H9 (cell line): ENCODE data around the gene TPCN2. TPM values are rescaled to one million over a fixed set of nuclear protein-coding genes. Genes with fewer than 3 reads are reported as not detected.

Source experiments
- DNase-seq: peaks from one replicate; pipeline ENCODE4 v3.0.0-alpha.2; 2017
- H2AFZ ChIP-seq: one replicate; pipeline ENCODE4 v1.6.1; 2013; ENCODE audit warnings: mild to moderate bottlenecking, low read length, control low read depth, moderate library complexity
- H2AK5ac ChIP-seq: 2 replicates; pipeline ENCODE4 v1.6.1; 2013; ENCODE audit warnings: low read length, control low read depth, mixed read lengths; ENCODE audit not compliant: insufficient read length
- H2BK120ac ChIP-seq: one replicate; pipeline ENCODE4 v1.6.1; 2013; ENCODE audit warnings: low read depth, mild to moderate bottlenecking, low read length, control low read depth, inconsistent platforms; ENCODE audit not compliant: poor library complexity, severe bottlenecking
- H2BK12ac ChIP-seq: 2 replicates; pipeline ENCODE4 v1.6.1; 2013; ENCODE audit warnings: low read length, control low read depth, mixed read lengths, low read depth; ENCODE audit not compliant: insufficient read length
- H2BK15ac ChIP-seq: 2 replicates; pipeline ENCODE4 v1.6.1; 2013; ENCODE audit warnings: low read depth, low read length, control low read depth
- H2BK20ac ChIP-seq: one replicate; pipeline ENCODE4 v1.6.1; 2013; ENCODE audit warnings: low read depth, mild to moderate bottlenecking, low read length, control low read depth, inconsistent platforms; ENCODE audit not compliant: poor library complexity, severe bottlenecking
- H2BK5ac ChIP-seq: 2 replicates; pipeline ENCODE4 v1.6.1; 2013; ENCODE audit warnings: low read length, control low read depth, mixed read lengths; ENCODE audit not compliant: insufficient read length
- H3K14ac ChIP-seq: 2 replicates; pipeline ENCODE4 v1.6.1; 2013; ENCODE audit warnings: low read length, control low read depth; ENCODE audit not compliant: insufficient read depth
- H3K18ac ChIP-seq: 2 replicates; pipeline ENCODE4 v1.6.1; 2013; ENCODE audit warnings: low read depth, mild to moderate bottlenecking, mixed read lengths, low read length, control low read depth; ENCODE audit not compliant: insufficient read length
- H3K23ac ChIP-seq: 2 replicates; pipeline ENCODE4 v1.6.1; 2013; ENCODE audit warnings: low read length, control low read depth, mixed read lengths, low read depth; ENCODE audit not compliant: insufficient read length
- H3K23me2 ChIP-seq: 2 replicates; pipeline ENCODE4 v1.6.1; 2013; ENCODE audit warnings: low read depth, mild to moderate bottlenecking, mixed read lengths, low read length, control low read depth; ENCODE audit not compliant: insufficient read length, poor library complexity, severe bottlenecking
- H3K27ac ChIP-seq: 2 replicates; pipeline ENCODE4 v1.5.1; 2013; ENCODE audit warnings: low read length, control low read depth, mixed read lengths, low read depth; ENCODE audit not compliant: insufficient read length
- H3K27me3 ChIP-seq: 2 replicates; pipeline ENCODE4 v1.6.1; 2013; ENCODE audit warnings: low read length, control low read depth, inconsistent platforms; ENCODE audit not compliant: insufficient read depth
- H3K4ac ChIP-seq: 2 replicates; pipeline ENCODE4 v1.6.1; 2013; ENCODE audit warnings: low read depth, mild to moderate bottlenecking, control low read depth, inconsistent platforms, low read length, moderate library complexity
- H3K4me1 ChIP-seq: 2 replicates; pipeline ENCODE4 v1.6.1; 2013; ENCODE audit warnings: low read length, control low read depth, inconsistent platforms; ENCODE audit not compliant: insufficient read depth
- H3K4me2 ChIP-seq: 2 replicates; pipeline ENCODE4 v1.6.1; 2013; ENCODE audit warnings: low read length, control low read depth, mixed read lengths; ENCODE audit not compliant: insufficient read length, insufficient read depth
- H3K56ac ChIP-seq: 2 replicates; pipeline ENCODE4 v1.6.1; 2013; ENCODE audit warnings: low read depth, mild to moderate bottlenecking, mixed read lengths, low read length, control low read depth; ENCODE audit not compliant: insufficient read length
- H3K79me1 ChIP-seq: 2 replicates; pipeline ENCODE4 v1.6.1; 2013; ENCODE audit warnings: low read depth, mild to moderate bottlenecking, moderate library complexity, low read length, control low read depth, inconsistent platforms; ENCODE audit not compliant: insufficient read depth, poor library complexity, severe bottlenecking
- H3K79me2 ChIP-seq: 2 replicates; pipeline ENCODE4 v1.6.1; 2013; ENCODE audit warnings: low read length, control low read depth, inconsistent platforms; ENCODE audit not compliant: insufficient read depth
- H3K9ac ChIP-seq: 2 replicates; pipeline ENCODE4 v1.6.1; 2013; ENCODE audit warnings: low read length, control low read depth, mixed read lengths; ENCODE audit not compliant: insufficient read length; ENCODE audit errors: extremely low read depth
- H3K9me3 ChIP-seq: one replicate; pipeline ENCODE4 v1.6.1; 2013; ENCODE audit warnings: low read depth, low read length, inconsistent platforms; ENCODE audit not compliant: control insufficient read depth
- H3T11ph ChIP-seq: one replicate; pipeline ENCODE4 v1.6.1; 2013; ENCODE audit warnings: mild to moderate bottlenecking, low read length, control low read depth, inconsistent platforms
- H4K20me1 ChIP-seq: one replicate; pipeline ENCODE4 v1.6.1; 2013; ENCODE audit not compliant: control insufficient read depth, insufficient read length, insufficient read depth
- H4K5ac ChIP-seq: 2 replicates; pipeline ENCODE4 v1.6.1; 2013; ENCODE audit warnings: low read depth, mild to moderate bottlenecking, mixed read lengths, low read length, control low read depth; ENCODE audit not compliant: insufficient read length
- H4K8ac ChIP-seq: replicated peaks from 2 replicates; pipeline ENCODE4 v1.6.1; 2013; ENCODE audit warnings: low read length, control low read depth, mixed read lengths, low read depth; ENCODE audit not compliant: insufficient read length
- H4K91ac ChIP-seq: 2 replicates; pipeline ENCODE4 v1.6.1; 2013; ENCODE audit warnings: low read depth, mild to moderate bottlenecking, moderate library complexity, mixed read lengths, low read length, control low read depth; ENCODE audit not compliant: insufficient read length
- H3K27ac Mint-ChIP-seq, 3 experiments: 2 replicates in 2 of 3; 3 replicates in 1 of 3; pipeline ENCODE4 v1.8.0; 2020 to 2021; ENCODE audit warnings: mixed read lengths in 3 of 3, mild to moderate bottlenecking in 1 of 3, moderate library complexity in 1 of 3
- H3K27me3 Mint-ChIP-seq: 2 replicates; pipeline ENCODE4 v1.8.0; 2021; ENCODE audit warnings: low read depth, mild to moderate bottlenecking, moderate library complexity, mixed read lengths
- H3K36me3 Mint-ChIP-seq, 3 experiments: 2 replicates in 2 of 3; 3 replicates in 1 of 3; pipeline ENCODE4 v1.8.0; 2020 to 2021; ENCODE audit warnings: low read depth in 3 of 3, mixed read lengths in 3 of 3; ENCODE audit not compliant: insufficient read depth in 1 of 3
- H3K4me1 Mint-ChIP-seq, 2 experiments: 2 replicates each; pipeline ENCODE4 v1.8.0; 2020; ENCODE audit warnings: mixed read lengths in 2 of 2
- H3K4me3 Mint-ChIP-seq, 2 experiments: 2 replicates in 1 of 2; 3 replicates in 1 of 2; pipeline ENCODE4 v1.8.0; 2020 to 2021; ENCODE audit warnings: mild to moderate bottlenecking in 2 of 2, mixed read lengths in 2 of 2, moderate library complexity in 1 of 2
- H3K9me3 Mint-ChIP-seq, 2 experiments: 2 replicates in 1 of 2; 3 replicates in 1 of 2; pipeline ENCODE4 v1.8.0; 2020; ENCODE audit warnings: mild to moderate bottlenecking in 2 of 2, mixed read lengths in 2 of 2, moderate library complexity in 1 of 2
- CTCF ChIP-seq: fragments of 200-600 bp; sonication (generic); conservative IDR thresholded peaks from 3 replicates; pipeline ENCODE4 v1.8.0; 2021; ENCODE audit warnings: antibody characterized with exemption, mild to moderate bottlenecking
- WGBS: extraction: QIAGEN DNeasy Blood & Tissue Kit; methylation state at CpG from one replicate; pipeline ENCODE4 v1.1.7; 2013; ENCODE audit warnings: missing lambda C conversion rate, low lambda C conversion rate, mixed read lengths; ENCODE audit not compliant: insufficient read length; ENCODE audit errors: extremely low coverage; 5-methylcytosine and 5-hydroxymethylcytosine counted together
- total RNA-seq: library from RNA; stranded (reverse); gene quantifications from 2 replicates; pipeline ENCODE4 v1.2.1, GENCODE V29; 2021

The TPCN2 gene
- total RNA-seq, 1 experiment from 2014 or later, result 16.8 TPM

DNA sequence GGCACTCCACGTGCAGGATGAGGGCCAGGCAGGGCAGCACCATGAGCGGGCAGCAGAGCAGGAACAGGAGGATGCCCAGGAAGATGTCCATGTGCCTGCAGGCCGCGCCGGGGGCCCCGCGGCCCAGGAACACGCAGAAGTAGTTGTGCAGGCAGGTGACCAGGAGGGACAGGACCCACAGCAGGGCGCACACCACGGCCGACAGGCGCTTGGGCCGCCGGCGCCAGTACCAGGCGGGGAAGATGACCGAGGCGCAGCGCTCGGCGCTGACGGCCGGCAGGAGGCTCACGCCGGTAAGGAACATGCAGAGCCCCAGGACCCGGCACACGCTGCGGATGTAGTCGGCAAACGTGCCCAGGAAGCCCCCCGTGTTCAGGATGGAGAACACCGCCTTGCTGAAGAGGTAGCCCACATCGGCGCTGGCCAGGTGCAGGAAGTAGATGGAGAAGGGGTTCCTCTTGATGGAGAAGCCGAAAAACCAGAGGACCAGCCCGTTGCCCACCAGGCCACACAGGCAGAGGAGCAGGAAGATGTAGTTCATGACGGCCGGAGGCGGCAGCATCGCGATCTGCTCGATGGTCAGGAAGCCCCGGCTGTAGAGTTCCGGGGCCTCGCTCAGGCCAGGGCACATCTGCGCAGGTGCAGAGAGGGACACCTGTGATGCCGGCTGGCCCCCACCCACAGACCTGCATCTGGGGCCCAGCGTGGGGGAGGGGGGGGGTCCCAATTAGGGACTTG, 42.9 kb upstream of the TPCN2 start:
- H3K23ac ChIP-seq, result no peak overlapping the region
- no peak overlapping the region for H2BK12ac ChIP-seq
- no peak overlapping the region for H3K4me2 ChIP-seq
- no peak overlapping the region for H2AFZ ChIP-seq
- no peak overlapping the region for H3T11ph ChIP-seq
- no peaks in the 10 kb centered on the region for H3K27me3 ChIP-seq
- no peak overlapping the region for H2BK120ac ChIP-seq
- H4K8ac ChIP-seq, result no peak overlapping the region
- peaks cover 4% of the 10 kb centered on the region for H3K23me2 ChIP-seq
- TF ChIP-seq CTCF, result no peak
- peaks cover 0 to 5% (median 0%) of the 10 kb centered on the region in 3 experiments; a peak in 4 of 7 replicates for H3K36me3 Mint-ChIP-seq
- H4K5ac ChIP-seq, result no peak overlapping the region
- peak overlapping the region in 2 of 3 experiments; percentile 50 to 56; a peak in 2 of 7 replicates for H3K27ac Mint-ChIP-seq
- no peak overlapping the region for H3K4ac ChIP-seq
- H3K4me1 Mint-ChIP-seq, result peaks cover 15 to 16% of the 10 kb centered on the region in 2 experiments
- H3K4me3 Mint-ChIP-seq, result no peak overlapping the region
- no peak overlapping the region for H3K27ac ChIP-seq
- no peak overlapping the region for H3K18ac ChIP-seq
- H3K14ac ChIP-seq, result no peak overlapping the region
- no peak overlapping the region for H2BK5ac ChIP-seq
- H2AK5ac ChIP-seq, result no peak overlapping the region
- no peaks in the 10 kb centered on the region for H4K20me1 ChIP-seq
- H2BK20ac ChIP-seq, result no peak overlapping the region
- no peaks in the 10 kb centered on the region for H3K9me3 Mint-ChIP-seq
- no peaks in the 10 kb centered on the region for H3K4me1 ChIP-seq
- no peaks in the 10 kb centered on the region; the same call in 1 of the 2 replicates for H3K27me3 Mint-ChIP-seq
- no peak overlapping the region for H3K9ac ChIP-seq
- no peaks in the 10 kb centered on the region for H3K79me1 ChIP-seq
- WGBS, result no CpG with 5 or more reads among the region's 48 CpGs
- H4K91ac ChIP-seq, result no peak overlapping the region
- no peaks in the 10 kb centered on the region for H3K79me2 ChIP-seq
- DNase-seq, result no peak
- no peak overlapping the region for H3K56ac ChIP-seq
- H3K9me3 ChIP-seq, result no peaks in the 10 kb centered on the region
- H2BK15ac ChIP-seq, result no peak overlapping the region
